GM12878 (cell line): Measurements from ENCODE around the gene DDIT3.

Experiments used
- CTCF ChIP-seq, 3 experiments: IDR thresholded peaks in 2 of 3; conservative IDR thresholded peaks in 1 of 3; 2 replicates each; pipeline ENCODE4 v1.5.1; 2011; ENCODE audit warnings: low read depth in 3 of 3, low read length in 3 of 3, mild to moderate bottlenecking in 3 of 3, control low read depth in 2 of 3, moderate library complexity in 2 of 3, inconsistent platforms in 1 of 3, mixed read lengths in 1 of 3; ENCODE audit not compliant: control insufficient read depth in 2 of 3, insufficient read depth in 1 of 3; ENCODE audit errors: extremely low read depth in 1 of 3
- GABPA ChIP-seq: IDR thresholded peaks from 2 replicates; pipeline ENCODE4 v1.6.1; 2014; ENCODE audit warnings: antibody characterized with exemption, low read depth, mild to moderate bottlenecking, inconsistent platforms
- NFIC ChIP-seq: IDR thresholded peaks from 2 replicates; pipeline ENCODE4 v1.6.1; 2012; ENCODE audit warnings: low read depth, mild to moderate bottlenecking, inconsistent platforms, low read length, moderate library complexity
- POLR2AphosphoS2 ChIP-seq: IDR thresholded peaks from 2 replicates; pipeline ENCODE4 v1.6.1; 2011; ENCODE audit warnings: low read depth, mild to moderate bottlenecking, low read length, improper control_type of control experiment, moderate library complexity
- ZBED1 ChIP-seq: IDR thresholded peaks from 2 replicates; pipeline ENCODE4 v1.6.1; 2016; ENCODE audit warnings: borderline replicate concordance
- ZNF24 ChIP-seq: fragments of 450-650 bp; IDR thresholded peaks from 2 replicates; pipeline ENCODE4 v1.6.1; 2017; ENCODE audit warnings: antibody characterized with exemption, mild to moderate bottlenecking
- TF ChIP-seq, protein P1 (sequence below): IDR thresholded peaks from 2 replicates; pipeline ENCODE4 v1.6.1; 2012; ENCODE audit warnings: mild to moderate bottlenecking, low read depth, low read length
- TF ChIP-seq, protein P2 (sequence below): fragments of 450-650 bp; IDR thresholded peaks from 2 replicates; pipeline ENCODE4 v1.6.1; 2018; ENCODE audit warnings: mild to moderate bottlenecking, low read depth, moderate library complexity; ENCODE audit not compliant: partially characterized antibody

- TF ChIP-seq, protein P1, sequence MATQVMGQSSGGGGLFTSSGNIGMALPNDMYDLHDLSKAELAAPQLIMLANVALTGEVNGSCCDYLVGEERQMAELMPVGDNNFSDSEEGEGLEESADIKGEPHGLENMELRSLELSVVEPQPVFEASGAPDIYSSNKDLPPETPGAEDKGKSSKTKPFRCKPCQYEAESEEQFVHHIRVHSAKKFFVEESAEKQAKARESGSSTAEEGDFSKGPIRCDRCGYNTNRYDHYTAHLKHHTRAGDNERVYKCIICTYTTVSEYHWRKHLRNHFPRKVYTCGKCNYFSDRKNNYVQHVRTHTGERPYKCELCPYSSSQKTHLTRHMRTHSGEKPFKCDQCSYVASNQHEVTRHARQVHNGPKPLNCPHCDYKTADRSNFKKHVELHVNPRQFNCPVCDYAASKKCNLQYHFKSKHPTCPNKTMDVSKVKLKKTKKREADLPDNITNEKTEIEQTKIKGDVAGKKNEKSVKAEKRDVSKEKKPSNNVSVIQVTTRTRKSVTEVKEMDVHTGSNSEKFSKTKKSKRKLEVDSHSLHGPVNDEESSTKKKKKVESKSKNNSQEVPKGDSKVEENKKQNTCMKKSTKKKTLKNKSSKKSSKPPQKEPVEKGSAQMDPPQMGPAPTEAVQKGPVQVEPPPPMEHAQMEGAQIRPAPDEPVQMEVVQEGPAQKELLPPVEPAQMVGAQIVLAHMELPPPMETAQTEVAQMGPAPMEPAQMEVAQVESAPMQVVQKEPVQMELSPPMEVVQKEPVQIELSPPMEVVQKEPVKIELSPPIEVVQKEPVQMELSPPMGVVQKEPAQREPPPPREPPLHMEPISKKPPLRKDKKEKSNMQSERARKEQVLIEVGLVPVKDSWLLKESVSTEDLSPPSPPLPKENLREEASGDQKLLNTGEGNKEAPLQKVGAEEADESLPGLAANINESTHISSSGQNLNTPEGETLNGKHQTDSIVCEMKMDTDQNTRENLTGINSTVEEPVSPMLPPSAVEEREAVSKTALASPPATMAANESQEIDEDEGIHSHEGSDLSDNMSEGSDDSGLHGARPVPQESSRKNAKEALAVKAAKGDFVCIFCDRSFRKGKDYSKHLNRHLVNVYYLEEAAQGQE = no peak
- no peak for TF ChIP-seq CTCF (IDR thresholded peaks at IDR 0.05 in 2 of 3, conservative IDR thresholded peaks at IDR 0.05 in 1 of 3; ENCODE audit: control insufficient read depth in 2 of 3, extremely low read depth in 1 of 3, insufficient read depth in 1 of 3, low read depth in 3 of 3, low read length in 3 of 3)
- TF ChIP-seq ZBED1 = no peak
- no peak for TF ChIP-seq NFIC
- no peak for TF ChIP-seq GABPA
- TF ChIP-seq POLR2AphosphoS2 = no peak
- no peak for TF ChIP-seq ZNF24
- TF ChIP-seq, protein P2, sequence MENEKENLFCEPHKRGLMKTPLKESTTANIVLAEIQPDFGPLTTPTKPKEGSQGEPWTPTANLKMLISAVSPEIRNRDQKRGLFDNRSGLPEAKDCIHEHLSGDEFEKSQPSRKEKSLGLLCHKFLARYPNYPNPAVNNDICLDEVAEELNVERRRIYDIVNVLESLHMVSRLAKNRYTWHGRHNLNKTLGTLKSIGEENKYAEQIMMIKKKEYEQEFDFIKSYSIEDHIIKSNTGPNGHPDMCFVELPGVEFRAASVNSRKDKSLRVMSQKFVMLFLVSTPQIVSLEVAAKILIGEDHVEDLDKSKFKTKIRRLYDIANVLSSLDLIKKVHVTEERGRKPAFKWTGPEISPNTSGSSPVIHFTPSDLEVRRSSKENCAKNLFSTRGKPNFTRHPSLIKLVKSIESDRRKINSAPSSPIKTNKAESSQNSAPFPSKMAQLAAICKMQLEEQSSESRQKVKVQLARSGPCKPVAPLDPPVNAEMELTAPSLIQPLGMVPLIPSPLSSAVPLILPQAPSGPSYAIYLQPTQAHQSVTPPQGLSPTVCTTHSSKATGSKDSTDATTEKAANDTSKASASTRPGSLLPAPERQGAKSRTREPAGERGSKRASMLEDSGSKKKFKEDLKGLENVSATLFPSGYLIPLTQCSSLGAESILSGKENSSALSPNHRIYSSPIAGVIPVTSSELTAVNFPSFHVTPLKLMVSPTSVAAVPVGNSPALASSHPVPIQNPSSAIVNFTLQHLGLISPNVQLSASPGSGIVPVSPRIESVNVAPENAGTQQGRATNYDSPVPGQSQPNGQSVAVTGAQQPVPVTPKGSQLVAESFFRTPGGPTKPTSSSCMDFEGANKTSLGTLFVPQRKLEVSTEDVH = no peak
These were observed 3.6 kb downstream of the DDIT3 start for GRCh38 chr12:57516617-57517153.
